Amniotic stem cell (primary cell): Measurements from ENCODE around the gene TMEM151B.
"Not testable (repeated sequence)": the region's sequence is repeated elsewhere in the genome, so short reads cannot be mapped to it uniquely, and the experiment has no call there.

Experiments
- DNase-seq: peaks from one replicate; lab custom pipeline; 2025; lab: John Stamatoyannopoulos, UW

Gene TMEM151B

GRCh38 chr6:44333942-44334341 lies 63.7 kb downstream of the TMEM151B start:
- DNase-seq, result no peak

- DNase-seq, result no peak
Observed at GRCh38 chr6:44335631-44336030, 65.4 kb downstream of the TMEM151B start.

- DNase-seq, result no peak
Observed at GRCh38 chr6:44338228-44339122, 68.2 kb downstream of the TMEM151B start.

- no peak for DNase-seq
Observed at GRCh38 chr6:44339301-44339700, 69.1 kb downstream of the TMEM151B start.

- no peak for DNase-seq
Observed at GRCh38 chr6:44339763-44340625, 69.7 kb downstream of the TMEM151B start.

- DNase-seq, result no peak
Observed at GRCh38 chr6:44341095-44341890, 71.0 kb downstream of the TMEM151B start.

- no peak for DNase-seq
Observed at GRCh38 chr6:44342052-44342451, 71.8 kb downstream of the TMEM151B start.

- DNase-seq, result no peak
Observed at GRCh38 chr6:44342489-44342888, 72.2 kb downstream of the TMEM151B start, which contains the start of gene SPATS1. Gene SPATS1, plus strand, starts transcription at chr6:44342650. Its CDS starts 446 bp downstream, at chr6:44343096.

GRCh38 chr6:44346818-44347217 lies 76.6 kb downstream of the TMEM151B start:
- not testable (repeated sequence) for DNase-seq

- DNase-seq, result no peak
Observed at GRCh38 chr6:44349904-44350649, 79.8 kb downstream of the TMEM151B start.

- not testable (repeated sequence) for DNase-seq
Observed at GRCh38 chr6:44350650-44350994, 80.4 kb downstream of the TMEM151B start.

GRCh38 chr6:44352259-44352658 lies 82.0 kb downstream of the TMEM151B start:
- no peak for DNase-seq

- no peak for DNase-seq
Observed at GRCh38 chr6:44353336-44353735, 83.1 kb downstream of the TMEM151B start.

GRCh38 chr6:44355640-44356039 lies 85.4 kb downstream of the TMEM151B start:
- no peak for DNase-seq

GRCh38 chr6:44356487-44356886 lies 86.2 kb downstream of the TMEM151B start:
- no peak for DNase-seq
